CD1c-positive myeloid dendritic cell (primary cell): Measurements from ENCODE around the gene GIMAP4.
"Not testable (repeated sequence)": the region's sequence is repeated elsewhere in the genome, so short reads cannot be mapped to it uniquely, and the experiment has no call there.

Experiments
- DNase-seq: peaks from one replicate; pipeline ENCODE4 v3.0.0-alpha.2; 2016; ENCODE audit errors: extremely low spot score

GIMAP4 gene

GRCh38 chr7:150580638-150581394, 13.6 kb downstream of the GIMAP4 start:
- DNase-seq = no peak

GRCh38 chr7:150585199-150585598, 18.0 kb downstream of the GIMAP4 start:
- no peak for DNase-seq

GRCh38 chr7:150586068-150586784, 19.0 kb downstream of the GIMAP4 start:
- DNase-seq = peak; percentile 70

- DNase-seq = peak; percentile 87
These were observed 19.6 kb downstream of the GIMAP4 start for GRCh38 chr7:150586785-150587152.

- no peak for DNase-seq
These were observed 20.4 kb downstream of the GIMAP4 start for GRCh38 chr7:150587551-150587950.

GRCh38 chr7:150594805-150595204, 27.6 kb downstream of the GIMAP4 start:
- DNase-seq = no peak

- DNase-seq = no peak
These were observed 28.2 kb downstream of the GIMAP4 start for GRCh38 chr7:150595361-150595760.

GRCh38 chr7:150603600-150603999, 36.4 kb downstream of the GIMAP4 start:
- DNase-seq = not testable (repeated sequence)

- DNase-seq = no peak
These were observed 43.0 kb downstream of the GIMAP4 start for GRCh38 chr7:150610233-150610632.

- no peak for DNase-seq
These were observed 45.7 kb downstream of the GIMAP4 start for GRCh38 chr7:150612925-150613324.

- no peak for DNase-seq
These were observed 46.7 kb downstream of the GIMAP4 start for GRCh38 chr7:150613880-150614279.

- not testable (repeated sequence) for DNase-seq
These were observed 47.2 kb downstream of the GIMAP4 start for GRCh38 chr7:150614426-150614825.

- not testable (repeated sequence) for DNase-seq
These were observed 48.1 kb downstream of the GIMAP4 start for GRCh38 chr7:150615221-150615755.

GRCh38 chr7:150620061-150620460, 52.9 kb downstream of the GIMAP4 start:
- no peak for DNase-seq

GRCh38 chr7:150620617-150621371, 53.6 kb downstream of the GIMAP4 start:
- no peak for DNase-seq

GRCh38 chr7:150621376-150621775, 54.2 kb downstream of the GIMAP4 start:
- no peak for DNase-seq
